Common myeloid progenitor, CD34-positive (primary cell): ENCODE results near the gene ENTR1.
"Not testable (repeated sequence)": the region's sequence is repeated elsewhere in the genome, so short reads cannot be mapped to it uniquely, and the experiment has no call there.

Source experiments
- CTCF ChIA-PET: fragments of 350-600 bp; sonication (Branson Sonifier 250); formaldehyde crosslinking; loops from one replicate; lab custom pipeline; 2021; ENCODE audit warnings: antibody characterized with exemption; lab: Charles Lee
- POLR2A ChIA-PET: fragments of 350-600 bp; sonication (Branson Sonifier 250); formaldehyde crosslinking; loops from one replicate; lab custom pipeline; 2021; ENCODE audit warnings: antibody characterized with exemption; lab: Charles Lee
- DNase-seq, 3 donors: peaks; one replicate each; pipeline versions ENCODE4 v3.0.0 to v3.0.0-alpha.2; 2013
- H3K27ac ChIP-seq, 2 experiments: 1 replicate in 1 of 2; 2 replicates in 1 of 2; pipeline ENCODE4 v1.7.0; 2013; ENCODE audit warnings: inconsistent platforms in 2 of 2, low read length in 2 of 2, mild to moderate bottlenecking in 2 of 2, low read depth in 1 of 2, moderate library complexity in 1 of 2; ENCODE audit not compliant: severe bottlenecking in 2 of 2, insufficient read depth in 1 of 2, poor library complexity in 1 of 2
- H3K27me3 ChIP-seq, 5 experiments: replicated peaks in 2 of 5; 1 replicate in 3 of 5; 2 replicates in 2 of 5; pipeline versions ENCODE4 v1.6.1 to v1.7.0; 2013; ENCODE audit warnings: low read length in 4 of 5, mild to moderate bottlenecking in 2 of 5, moderate library complexity in 2 of 5, inconsistent platforms in 1 of 5; ENCODE audit not compliant: insufficient read depth in 5 of 5, control insufficient read depth in 4 of 5
- H3K36me3 ChIP-seq, 4 experiments: 1 replicate in 2 of 4; 2 replicates in 2 of 4; pipeline versions ENCODE4 v1.6.1 to v1.7.0; 2013; ENCODE audit warnings: low read length in 3 of 4, control low read depth in 1 of 4, mild to moderate bottlenecking in 1 of 4; ENCODE audit not compliant: control insufficient read depth in 4 of 4, insufficient read depth in 4 of 4
- H3K4me1 ChIP-seq, 4 experiments: 1 replicate in 3 of 4; 2 replicates in 1 of 4; pipeline versions ENCODE4 v1.6.1 to v1.7.1; 2013; ENCODE audit warnings: low read length in 3 of 4, mild to moderate bottlenecking in 3 of 4, control low read depth in 1 of 4, inconsistent platforms in 1 of 4, moderate library complexity in 1 of 4; ENCODE audit not compliant: control insufficient read depth in 4 of 4, insufficient read depth in 4 of 4; ENCODE audit errors: control extremely low read depth in 1 of 4
- H3K4me3 ChIP-seq, 7 experiments: 1 replicate in 4 of 7; 2 replicates in 3 of 7; pipeline versions ENCODE4 v1.5.1 to v1.7.0; 2013; ENCODE audit warnings: mild to moderate bottlenecking in 7 of 7, low read length in 6 of 7, moderate library complexity in 6 of 7, inconsistent platforms in 2 of 7, low read depth in 2 of 7, control low read depth in 1 of 7; ENCODE audit not compliant: insufficient read depth in 4 of 7, control insufficient read depth in 1 of 7; ENCODE audit errors: extremely low read depth in 1 of 7
- H3K9me3 ChIP-seq, 5 experiments: 1 replicate in 4 of 5; 2 replicates in 1 of 5; pipeline versions ENCODE4 v1.6.1 to v1.7.1; 2013; ENCODE audit warnings: low read length in 4 of 5, mild to moderate bottlenecking in 2 of 5, inconsistent platforms in 1 of 5, low read depth in 1 of 5, moderate library complexity in 1 of 5; ENCODE audit not compliant: control insufficient read depth in 4 of 5, insufficient read depth in 2 of 5; ENCODE audit errors: control extremely low read depth in 1 of 5
- WGBS: methylation state at CpG from one replicate; pipeline ENCODE4 v1.1.5; 2013; ENCODE audit not compliant: insufficient coverage; 5-methylcytosine and 5-hydroxymethylcytosine counted together

ENTR1 gene

DNA sequence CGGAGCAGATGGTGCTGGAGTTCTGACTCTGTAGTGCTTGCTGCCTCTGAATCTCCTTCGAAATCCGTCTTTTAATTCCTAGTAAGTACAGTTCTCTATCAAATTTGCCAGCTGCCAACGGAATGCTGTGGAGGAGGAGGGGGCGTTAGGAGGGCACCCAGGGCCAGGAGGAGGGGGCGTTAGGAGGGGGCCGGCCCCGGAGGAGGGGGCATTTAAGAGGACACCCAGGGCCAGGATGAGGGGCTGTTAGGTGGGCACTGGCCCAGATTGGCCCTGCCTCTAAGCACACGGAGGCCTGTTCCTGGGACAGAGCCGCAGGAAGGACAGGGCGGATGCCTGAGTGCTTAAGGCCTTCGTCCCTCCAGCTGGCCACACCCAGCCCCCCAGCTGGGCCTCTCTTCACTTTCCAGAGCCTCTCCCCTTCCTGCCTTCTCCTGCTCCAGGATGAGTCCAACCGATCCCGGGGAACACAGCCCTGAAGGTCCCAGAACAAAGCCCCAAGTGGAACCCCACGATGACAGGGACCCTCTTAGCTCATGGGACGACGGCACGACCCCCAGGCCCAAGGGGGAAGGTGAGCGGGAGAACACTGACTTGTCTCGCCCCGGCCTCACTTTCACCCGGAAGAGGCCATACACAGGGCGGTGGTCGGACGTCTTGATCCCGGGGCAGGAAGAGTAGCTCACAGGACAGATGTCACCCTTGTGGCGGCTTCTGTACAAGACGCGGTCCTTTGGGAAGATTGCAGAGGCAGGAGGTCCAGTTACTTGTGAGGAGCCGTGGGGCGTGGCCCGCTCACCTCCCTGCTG lies 19.5 kb upstream of the ENTR1 start:
- Histone ChIP-seq H3K4me1 (no peaks in the 10 kb centered on the region), H3K9me3 (no peaks in the 10 kb centered on the region), H3K36me3 (peaks cover 4 to 54% (median 36%) of the 10 kb centered on the region in 4 experiments), H3K27me3 (no peaks in the 10 kb centered on the region), H3K27ac (no peak overlapping the region), H3K4me3 (no peak overlapping the region)
- WGBS: 95% methylated on average over 22 of the region's 32 CpGs
- POLR2A ChIA-PET: interaction anchor here (0.6 kb wide), 1 partner anchor 11 kb away, joined by 3 read pairs; no protein-coding TSS in a partner anchor
- CTCF ChIA-PET: interaction anchor here (1.1 kb wide), 1 partner anchor 12 kb away, joined by 3 read pairs; no protein-coding TSS in a partner anchor
- DNase-seq: no peak

GRCh38 chr9:136429075-136429628 lies 18.7 kb upstream of the ENTR1 start:
- Histone ChIP-seq H3K36me3 (peaks cover 4 to 58% (median 39%) of the 10 kb centered on the region in 4 experiments), H3K9me3 (no peaks in the 10 kb centered on the region), H3K27ac (no peak overlapping the region), H3K27me3 (no peaks in the 10 kb centered on the region), H3K4me3 (no peak overlapping the region), H3K4me1 (no peaks in the 10 kb centered on the region)
- 93% methylated on average over 20 of the region's 21 CpGs for WGBS
- POLR2A ChIA-PET: no interaction called here
- CTCF ChIA-PET: interaction anchor here (1.1 kb wide), 1 partner anchor 11 kb away, joined by 3 read pairs; no protein-coding TSS in a partner anchor
- DNase-seq: no peak

GRCh38 chr9:136426787-136427186 lies 16.4 kb upstream of the ENTR1 start:
- Histone ChIP-seq H3K27ac (no peak overlapping the region), H3K9me3 (no peaks in the 10 kb centered on the region), H3K4me3 (no peak overlapping the region), H3K4me1 (no peaks in the 10 kb centered on the region), H3K36me3 (peaks cover 4 to 62% (median 44%) of the 10 kb centered on the region in 4 experiments), H3K27me3 (no peaks in the 10 kb centered on the region)
- DNase-seq: no peak
- ChIA-PET CTCF (interaction anchor here (0.7 to 1.5 kb wide), 2 partner anchors 16 to 19 kb away, joined by 3 to 4 read pairs; no protein-coding TSS in a partner anchor), POLR2A (no interaction called here)
- 98% methylated on average over 11 of the region's 12 CpGs for WGBS

DNA sequence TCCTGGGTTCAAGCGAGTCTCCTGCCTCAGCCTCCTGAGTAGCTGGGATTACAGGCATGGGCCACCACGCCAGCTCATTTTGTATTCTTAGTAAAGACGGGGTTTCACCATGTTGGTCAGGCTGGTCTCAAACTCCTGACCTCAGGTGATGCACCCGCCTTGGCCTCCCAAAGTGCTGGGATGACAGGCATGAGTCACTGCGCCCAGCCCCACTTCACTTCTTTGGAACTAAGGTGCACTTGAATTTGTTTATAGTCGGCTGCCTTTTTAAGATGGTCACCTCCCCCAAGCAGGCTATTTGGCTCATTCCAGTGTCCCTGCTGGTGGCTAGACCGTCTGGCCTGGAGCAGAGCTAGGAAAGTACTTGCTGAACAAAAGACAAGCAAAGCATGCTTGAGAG lies 15.0 kb upstream of the ENTR1 start:
- WGBS: 96% methylated on average over 6 of the region's 7 CpGs
- H3K27me3 ChIP-seq, H3K27ac ChIP-seq, H3K4me1 ChIP-seq, H3K4me3 ChIP-seq, DNase-seq, H3K9me3 ChIP-seq, POLR2A ChIA-PET: not testable (repeated sequence)
- CTCF ChIA-PET: interaction anchor here (1.1 to 1.5 kb wide), 4 partner anchors 9 to 112 kb away, joined by 3 to 6 read pairs (median 4); no protein-coding TSS in a partner anchor
- peaks cover 10 to 63% (median 46%) of the 10 kb centered on the region in 4 experiments for H3K36me3 ChIP-seq

GRCh38 chr9:136424750-136425362 lies 14.4 kb upstream of the ENTR1 start:
- ChIA-PET POLR2A (no interaction called here), CTCF (interaction anchor here (1.1 to 1.2 kb wide), 2 partner anchors 10 to 111 kb away, joined by 3 to 6 read pairs; no protein-coding TSS in a partner anchor)
- peaks cover 11 to 59% (median 44%) of the 10 kb centered on the region in 4 experiments for H3K36me3 ChIP-seq

GRCh38 chr9:136423432-136424146 lies 13.2 kb upstream of the ENTR1 start:
- CTCF ChIA-PET: interaction anchor here (0.8 kb wide), 1 partner anchor 12 kb away, joined by 3 read pairs; no protein-coding TSS in a partner anchor
- POLR2A ChIA-PET: no interaction called here
- peaks cover 11 to 60% (median 47%) of the 10 kb centered on the region in 4 experiments for H3K36me3 ChIP-seq

More at GRCh38 chr9:136424750-136425362, 14.4 kb upstream of the ENTR1 start:
- Histone ChIP-seq H3K4me3 (no peak overlapping the region), H3K27me3 (no peaks in the 10 kb centered on the region), H3K9me3 (no peaks in the 10 kb centered on the region), H3K27ac (no peak overlapping the region), H3K4me1 (no peaks in the 10 kb centered on the region)
- WGBS: 92% methylated on average over 24 of the region's 27 CpGs
- DNase-seq: no peak

More at GRCh38 chr9:136423432-136424146, 13.2 kb upstream of the ENTR1 start:
- 94% methylated on average over 38 of the region's 43 CpGs for WGBS
- Histone ChIP-seq H3K27me3 (no peaks in the 10 kb centered on the region), H3K9me3 (no peaks in the 10 kb centered on the region), H3K27ac (no peak overlapping the region), H3K4me3 (no peak overlapping the region), H3K4me1 (no peaks in the 10 kb centered on the region)
- DNase-seq: no peak
